ENCODE results near the gene AP5B1. TPM values are rescaled to one million over a fixed set of nuclear protein-coding genes. Genes with fewer than 3 reads are reported as not detected.
A peak's percentile ranks its signal among the peaks of the same experiment; 100 is the strongest.

The AP5B1 gene
- total and polyA plus RNA-seq, 4 donors = 8.6 to 35.5 (median 24.0) TPM

- Histone ChIP-seq H3K9me3 (ENCODE audit: control insufficient read depth in 4 of 4, insufficient read depth in 3 of 4, low read length in 3 of 4) (no peaks in the 10 kb centered on the region), H3K4me1 (ENCODE audit: control insufficient read depth in 5 of 5, insufficient read depth in 5 of 5, low read length in 5 of 5) (peaks cover 0 to 5% (median 3%) of the 10 kb centered on the region in 5 donors), H3K4me3 (no peak overlapping the region), H3K27ac (ENCODE audit: low read depth in 1 of 2, low read length in 1 of 2) (peak overlapping the region in 1 of 2 donors; percentile 34), H3K27me3 (ENCODE audit: control insufficient read depth in 3 of 3, insufficient read depth in 3 of 3, low read length in 2 of 3) (peaks cover 0 to 10% (median 3%) of the 10 kb centered on the region in 3 donors), H3K36me3 (ENCODE audit: control insufficient read depth in 4 of 4, insufficient read depth in 4 of 4, low read length in 4 of 4) (peaks cover 0 to 2% (median 0%) of the 10 kb centered on the region in 4 donors), H3K9ac (ENCODE audit: insufficient read depth in 1 of 2, low read length in 2 of 2) (no peak overlapping the region)
- DNase-seq (peak in 2 of 3 donors; percentile 27 to 48), ATAC-seq (ENCODE audit: insufficient read depth, low FRiP score) (no peak)
- 57 to 69% methylated on average over 18 of the region's 18 CpGs for WGBS, 2 donors
- TF ChIP-seq CTCF (IDR thresholded peaks at IDR 0.05; ENCODE audit: control extremely low read depth, extremely low read depth) = no peak
Measured at GRCh38 chr11:65814131-65814985, 33.6 kb upstream of the AP5B1 start.

GRCh38 chr11:65811764-65812475 is 31.1 kb upstream of the AP5B1 start:
- Histone ChIP-seq H3K4me3 (no peak overlapping the region), H3K36me3 (ENCODE audit: control insufficient read depth in 4 of 4, insufficient read depth in 4 of 4, low read length in 4 of 4) (peaks cover 0 to 2% (median 0%) of the 10 kb centered on the region in 4 donors), H3K9ac (ENCODE audit: insufficient read depth in 1 of 2, low read length in 2 of 2) (no peak overlapping the region), H3K27ac (ENCODE audit: low read depth in 1 of 2, low read length in 1 of 2) (no peak overlapping the region), H3K9me3 (ENCODE audit: control insufficient read depth in 4 of 4, insufficient read depth in 3 of 4, low read length in 3 of 4) (no peaks in the 10 kb centered on the region), H3K27me3 (ENCODE audit: control insufficient read depth in 3 of 3, insufficient read depth in 3 of 3, low read length in 2 of 3) (peaks cover 0 to 10% (median 3%) of the 10 kb centered on the region in 3 donors), H3K4me1 (ENCODE audit: control insufficient read depth in 5 of 5, insufficient read depth in 5 of 5, low read length in 5 of 5) (peaks cover 0 to 3% (median 0%) of the 10 kb centered on the region in 5 donors)
- DNase-seq (no peak), ATAC-seq (ENCODE audit: insufficient read depth, low FRiP score) (no peak)
- no peak for TF ChIP-seq CTCF (IDR thresholded peaks at IDR 0.05; ENCODE audit: control extremely low read depth, extremely low read depth)
- WGBS, 2 donors = 61 to 79% methylated on average over 19 of the region's 19 CpGs

- H3K27ac ChIP-seq (ENCODE audit: low read depth in 1 of 2, low read length in 1 of 2) = no peak overlapping the region
- peaks cover 0 to under 1% (median 0%) of the 10 kb centered on the region in 4 donors for H3K36me3 ChIP-seq (ENCODE audit: control insufficient read depth in 4 of 4, insufficient read depth in 4 of 4, low read length in 4 of 4)
- DNase-seq (no peak), ATAC-seq (ENCODE audit: insufficient read depth, low FRiP score) (no peak)
- H3K9ac ChIP-seq (ENCODE audit: insufficient read depth in 1 of 2, low read length in 2 of 2) = no peak overlapping the region
- H3K4me3 ChIP-seq = no peak overlapping the region
- WGBS, 2 donors = 80 to 87% methylated on average over 23 of the region's 23 CpGs
- H3K4me1 ChIP-seq (ENCODE audit: control insufficient read depth in 5 of 5, insufficient read depth in 5 of 5, low read length in 5 of 5) = peaks cover 0 to 3% (median 0%) of the 10 kb centered on the region in 5 donors
- TF ChIP-seq CTCF (IDR thresholded peaks at IDR 0.05; ENCODE audit: control extremely low read depth, extremely low read depth) = no peak
- no peaks in the 10 kb centered on the region for H3K9me3 ChIP-seq (ENCODE audit: control insufficient read depth in 4 of 4, insufficient read depth in 3 of 4, low read length in 3 of 4)
- peaks cover 0 to 10% (median 3%) of the 10 kb centered on the region in 3 donors for H3K27me3 ChIP-seq (ENCODE audit: control insufficient read depth in 3 of 3, insufficient read depth in 3 of 3, low read length in 2 of 3)
Measured at GRCh38 chr11:65810046-65810868, 29.5 kb upstream of the AP5B1 start.
